DND-41 (cell line): ENCODE results near the gene SUMF2.

Source experiments
- CTCF ChIP-seq: IDR thresholded peaks from 2 replicates; pipeline ENCODE4 v1.5.1; 2012; ENCODE audit warnings: borderline replicate concordance, low read length, moderate library complexity, mild to moderate bottlenecking; ENCODE audit not compliant: poor library complexity, severe bottlenecking; ENCODE audit errors: extremely low read depth
- EZH2 ChIP-seq: IDR thresholded peaks from 3 replicates; pipeline ENCODE4 v1.6.1; 2012; ENCODE audit warnings: borderline replicate concordance, low read depth, mild to moderate bottlenecking, moderate library complexity, low read length, inconsistent platforms; ENCODE audit not compliant: severe bottlenecking

GRCh38 chr7:56092789-56093531, 28.9 kb downstream of the SUMF2 start, which contains the start of gene PHKG1:
- no peak for TF ChIP-seq CTCF
- TF ChIP-seq EZH2, result no peak
